IMR-90 (cell line): Measurements from ENCODE around the gene ODAM. TPM values are rescaled to one million over a fixed set of nuclear protein-coding genes. Genes with fewer than 3 reads are reported as not detected.

Source experiments
- ATAC-seq: fragments of 200-7000 bp; cut with Tn5 transposase; 2 replicates; pipeline ENCODE4 v1.9.1; 2020; ENCODE audit warnings: low read depth, mild to moderate bottlenecking, moderate library complexity
- BruUV-seq: library from RNA; stranded (reverse); fragments of 400-500 nt; replicated peaks from 2 replicates; lab custom pipeline; 2021; lab: Mats Ljungman, UMichigan
- CTCF ChIA-PET: fragments of 300-600 bp; formaldehyde crosslinking; extraction: SDS; loops from one replicate; lab custom pipeline; 2021; ENCODE audit warnings: antibody characterized with exemption; lab: Yijun Ruan, JAX
- POLR2A ChIA-PET: fragments of 300-600 bp; sonication (Branson Sonifier 250); formaldehyde crosslinking; loops from one replicate; lab custom pipeline; 2022; ENCODE audit warnings: antibody characterized with exemption; ENCODE audit not compliant: unreplicated experiment; lab: Charles Lee
- DNase-seq: peaks from one replicate; pipeline ENCODE4 v3.0.0; 2013
- H2AFZ ChIP-seq: replicated peaks from 2 replicates; pipeline ENCODE3; 2013; ENCODE audit warnings: low read length, mild to moderate bottlenecking; ENCODE audit not compliant: poor library complexity
- H2AK5ac ChIP-seq: 2 replicates; pipeline ENCODE4 v1.6.1; 2013; ENCODE audit warnings: low read depth, low read length, inconsistent platforms
- H2AK9ac ChIP-seq: replicated peaks from 2 replicates; pipeline ENCODE3; 2013; ENCODE audit warnings: mild to moderate bottlenecking, low read depth, low read length, moderate library complexity; ENCODE audit not compliant: poor library complexity
- H2BK120ac ChIP-seq: 2 replicates; pipeline ENCODE4 v1.6.1; 2013; ENCODE audit warnings: low read depth, low read length, inconsistent platforms
- H2BK15ac ChIP-seq: 3 replicates; pipeline ENCODE4 v1.6.1; 2013; ENCODE audit warnings: low read depth, low read length, inconsistent platforms
- H2BK20ac ChIP-seq: 2 replicates; pipeline ENCODE4 v1.6.1; 2013; ENCODE audit warnings: low read depth, mild to moderate bottlenecking, inconsistent platforms, low read length, moderate library complexity
- H2BK5ac ChIP-seq: 2 replicates; pipeline ENCODE4 v1.6.1; 2013; ENCODE audit warnings: mild to moderate bottlenecking, low read depth, low read length, inconsistent platforms; ENCODE audit not compliant: poor library complexity, severe bottlenecking
- H3K14ac ChIP-seq: replicated peaks from 2 replicates; pipeline ENCODE4 v1.6.1; 2013; ENCODE audit warnings: low read depth, low read length, inconsistent platforms
- H3K18ac ChIP-seq: 2 replicates; pipeline ENCODE4 v1.6.1; 2013; ENCODE audit warnings: low read depth, low read length, control low read depth
- H3K23ac ChIP-seq: 2 replicates; pipeline ENCODE4 v1.6.1; 2013; ENCODE audit warnings: low read depth, low read length, inconsistent platforms
- H3K27ac ChIP-seq: 2 replicates; pipeline ENCODE4 v1.5.1; 2013; ENCODE audit warnings: mild to moderate bottlenecking, control low read depth, low read length; ENCODE audit not compliant: insufficient read depth
- H3K27me3 ChIP-seq: 2 replicates; pipeline ENCODE4 v1.6.1; 2013; ENCODE audit warnings: low read length; ENCODE audit not compliant: control insufficient read depth, insufficient read depth
- H3K36me3 ChIP-seq: 2 replicates; pipeline ENCODE4 v1.6.1; 2013; ENCODE audit warnings: low read length, mixed read lengths; ENCODE audit not compliant: control insufficient read depth, insufficient read depth
- H3K4ac ChIP-seq: 2 replicates; pipeline ENCODE4 v1.6.1; 2013; ENCODE audit warnings: low read depth, low read length, inconsistent platforms
- H3K4me1 ChIP-seq: 2 replicates; pipeline ENCODE4 v1.6.1; 2013; ENCODE audit warnings: low read length, mixed read lengths; ENCODE audit not compliant: control insufficient read depth, insufficient read depth
- H3K4me2 ChIP-seq: 2 replicates; pipeline ENCODE4 v1.6.1; 2013; ENCODE audit warnings: low read depth, mild to moderate bottlenecking, control low read depth, low read length, moderate library complexity
- H3K4me3 ChIP-seq: 2 replicates; pipeline ENCODE4 v1.5.1; 2013; ENCODE audit warnings: low read depth, mild to moderate bottlenecking, control low read depth, low read length, moderate library complexity; ENCODE audit not compliant: insufficient read depth
- H3K56ac ChIP-seq: 2 replicates; pipeline ENCODE4 v1.6.1; 2013; ENCODE audit warnings: low read length, inconsistent platforms; ENCODE audit not compliant: insufficient read depth; ENCODE audit errors: extremely low read depth
- H3K79me1 ChIP-seq, 2 experiments: 2 replicates each; pipeline ENCODE4 v1.6.1; 2013; ENCODE audit warnings: low read length in 2 of 2, inconsistent platforms in 1 of 2, low read depth in 1 of 2
- H3K9ac ChIP-seq: 2 replicates; pipeline ENCODE4 v1.6.1; 2013; ENCODE audit warnings: low read depth, low read length, control low read depth
- H3K9me1 ChIP-seq: 2 replicates; pipeline ENCODE4 v1.6.1; 2013; ENCODE audit warnings: low read length, inconsistent platforms; ENCODE audit not compliant: insufficient read depth
- H3K9me3 ChIP-seq: 2 replicates; pipeline ENCODE4 v1.6.1; 2013; ENCODE audit warnings: low read length; ENCODE audit not compliant: control insufficient read depth, insufficient read depth
- H4K20me1 ChIP-seq: 2 replicates; pipeline ENCODE4 v1.6.1; 2013; ENCODE audit warnings: low read length, inconsistent platforms; ENCODE audit not compliant: insufficient read depth
- H4K5ac ChIP-seq: 2 replicates; pipeline ENCODE4 v1.6.1; 2013; ENCODE audit warnings: mild to moderate bottlenecking, low read depth, low read length, control low read depth
- H4K8ac ChIP-seq, 2 experiments: 2 replicates each; pipeline ENCODE4 v1.6.1; 2013; ENCODE audit warnings: low read depth in 2 of 2, low read length in 2 of 2, control low read depth in 1 of 2, inconsistent platforms in 1 of 2
- H4K91ac ChIP-seq: 2 replicates; pipeline ENCODE4 v1.6.1; 2013; ENCODE audit warnings: low read depth, low read length, inconsistent platforms; ENCODE audit not compliant: insufficient read depth
- BHLHE40 ChIP-seq: fragments of 150-350 bp; IDR thresholded peaks from 2 replicates; pipeline ENCODE4 v1.6.1; 2016; ENCODE audit warnings: mild to moderate bottlenecking, low read depth, low read length
- CHD1 ChIP-seq: IDR thresholded peaks from 2 replicates; pipeline ENCODE4 v1.6.1; 2012; ENCODE audit warnings: low read depth, low read length, improper control_type of control experiment
- NFE2L2 ChIP-seq: fragments of 150-350 bp; IDR thresholded peaks from 2 replicates; pipeline ENCODE4 v1.6.1; 2016; ENCODE audit warnings: low read depth, mild to moderate bottlenecking, low read length
- RCOR1 ChIP-seq: IDR thresholded peaks from 2 replicates; pipeline ENCODE4 v1.6.1; 2012; ENCODE audit warnings: mild to moderate bottlenecking, low read length, improper control_type of control experiment; ENCODE audit not compliant: insufficient replicate concordance
- SMC3 ChIP-seq: fragments of 150-350 bp; IDR thresholded peaks from 2 replicates; pipeline ENCODE4 v1.6.1; 2016; ENCODE audit warnings: low read depth, mild to moderate bottlenecking, antibody characterized with exemption, low read length, moderate library complexity
- WGBS, 2 experiments: methylation state at CpG; one replicate each; pipeline versions ENCODE4 v1.1.5 to v1.1.7; 2013; ENCODE audit warnings: missing lambda C conversion rate in 2 of 2; ENCODE audit not compliant: insufficient read length in 1 of 2; ENCODE audit errors: extremely low coverage in 2 of 2; 5-methylcytosine and 5-hydroxymethylcytosine counted together
- dilution Hi-C: fragments of 300-500 bp; cut with HindIII; formaldehyde crosslinking; loops from one replicate; pipeline ENCODE4 v1.14.3; 2018; ENCODE audit warnings: low sequenced_read_pairs; ENCODE audit not compliant: unreplicated experiment
- in situ Hi-C: fragments of 300-500 bp; cut with MboI; formaldehyde crosslinking; loops from 3 replicates; pipeline ENCODE4 v1.14.3; 2019; ENCODE audit warnings: low sequenced_read_pairs, inconsistent platforms, mixed read lengths
- intact Hi-C: fragments of 100-400 bp; cut with micrococcal nuclease; formaldehyde crosslinking; loops from 2 replicates; pipeline ENCODE4 v1.10.0; 2022
- polyA plus RNA-seq, 3 experiments: library from polyadenylated mRNA; depleted of rRNA; stranded (reverse); fragments of >200 nt; gene quantifications; 2 replicates each; pipeline ENCODE4 v1.2.3, GENCODE V29; 2012; ENCODE audit warnings: low replicate concordance in 1 of 3
- total RNA-seq: library from RNA; depleted of rRNA; stranded (reverse); fragments of >200 nt; gene quantifications from 2 replicates; pipeline ENCODE4 v1.2.3, GENCODE V29; 2012

Gene ODAM
- total and polyA plus RNA-seq, 2 of the 4 experiments (the other 2 are of a cell fraction), result not detected

- POLR2A ChIA-PET, result no interaction called here
- Histone ChIP-seq H3K14ac (no peak overlapping the region), H4K20me1 (no peaks in the 10 kb centered on the region), H3K4me3 (no peak overlapping the region), H2BK5ac (no peak overlapping the region), H3K4ac (no peak overlapping the region), H2AK5ac (no peak overlapping the region), H3K56ac (no peak overlapping the region), H3K4me1 (no peaks in the 10 kb centered on the region), H3K27ac (no peak overlapping the region), H3K9ac (no peak overlapping the region), H4K91ac (no peak overlapping the region), H3K9me3 (no peaks in the 10 kb centered on the region), H3K9me1 (no peaks in the 10 kb centered on the region), H2BK20ac (no peak overlapping the region), H3K79me1 (no peaks in the 10 kb centered on the region), H3K4me2 (no peak overlapping the region), H2AK9ac (no peak overlapping the region), H3K27me3 (no peaks in the 10 kb centered on the region), H4K8ac (no peak overlapping the region), H3K23ac (no peak overlapping the region), H3K18ac (no peak overlapping the region), H3K36me3 (no peaks in the 10 kb centered on the region), H2AFZ (no peak overlapping the region), H2BK15ac (no peak overlapping the region), H4K5ac (no peak overlapping the region), H2BK120ac (no peak overlapping the region)
- dilution Hi-C loops, result no loop called here
- TF ChIP-seq CHD1 (no peak), RCOR1 (no peak), SMC3 (no peak), BHLHE40 (no peak), NFE2L2 (no peak)
- ATAC-seq, result no peak
- in situ Hi-C loops, result no loop called here
- CTCF ChIA-PET, result no interaction called here
- intact Hi-C loops, result no loop called here
- DNase-seq, result no peak
- no TSS peak for BruUV-seq
- no CpG with 5 or more reads among the region's 1 CpG for WGBS, 2 experiments
Measured at GRCh38 chr4:70190579-70190978, 4.9 kb upstream of the ODAM start.
